ENCODE measurements around the gene USP6NL.
"Not testable (repeated sequence)": the region's sequence is repeated elsewhere in the genome, so short reads cannot be mapped to it uniquely, and the experiment has no call there.

Gene USP6NL

GRCh38 chr10:11511321-11511720, 100.1 kb downstream of the USP6NL start:
- DNase-seq: no peak

GRCh38 chr10:11510736-11511135, 100.7 kb downstream of the USP6NL start:
- DNase-seq: no peak

GRCh38 chr10:11510281-11510680, 101.2 kb downstream of the USP6NL start:
- DNase-seq: no peak

- no peak for DNase-seq
These were observed 102.4 kb downstream of the USP6NL start for GRCh38 chr10:11509036-11509435.

- DNase-seq: no peak
These were observed 105.1 kb downstream of the USP6NL start for GRCh38 chr10:11506247-11506789.

GRCh38 chr10:11505639-11506038, 105.8 kb downstream of the USP6NL start:
- no peak for DNase-seq

GRCh38 chr10:11504566-11505285, 106.7 kb downstream of the USP6NL start:
- no peak for DNase-seq

GRCh38 chr10:11501600-11501999, 109.8 kb downstream of the USP6NL start:
- no peak for DNase-seq

GRCh38 chr10:11499425-11500071, 111.9 kb downstream of the USP6NL start:
- no peak for DNase-seq

- no peak for DNase-seq
These were observed 113.1 kb downstream of the USP6NL start for GRCh38 chr10:11498399-11498798.

- DNase-seq: not testable (repeated sequence)
These were observed 116.5 kb downstream of the USP6NL start for GRCh38 chr10:11494923-11495322.

GRCh38 chr10:11493646-11494045, 117.8 kb downstream of the USP6NL start:
- DNase-seq: no peak

GRCh38 chr10:11491087-11491486, 120.4 kb downstream of the USP6NL start:
- DNase-seq: no peak

- DNase-seq: no peak
These were observed 121.9 kb downstream of the USP6NL start for GRCh38 chr10:11489591-11489990.

GRCh38 chr10:11488126-11488525, 123.3 kb downstream of the USP6NL start:
- DNase-seq: peak; percentile 28

- DNase-seq: no peak
These were observed 128.0 kb downstream of the USP6NL start for GRCh38 chr10:11483201-11484148.

- DNase-seq: no peak
These were observed 129.1 kb downstream of the USP6NL start for GRCh38 chr10:11482306-11482705.

GRCh38 chr10:11480687-11481086, 130.8 kb downstream of the USP6NL start:
- no peak for DNase-seq

- no peak for DNase-seq
These were observed 132.2 kb downstream of the USP6NL start for GRCh38 chr10:11479300-11479699.

- no peak for DNase-seq
These were observed 132.6 kb downstream of the USP6NL start for GRCh38 chr10:11478807-11479206.

- no peak for DNase-seq
These were observed 135.5 kb downstream of the USP6NL start for GRCh38 chr10:11475831-11476434.

GRCh38 chr10:11473128-11473760, 138.2 kb downstream of the USP6NL start:
- DNase-seq: no peak
